Epithelial cell of esophagus (primary cell): Measurements from ENCODE around the gene CGB1.
"Not testable (repeated sequence)": the region's sequence is repeated elsewhere in the genome, so short reads cannot be mapped to it uniquely, and the experiment has no call there.

Experiments
- DNase-seq: peaks from one replicate; pipeline ENCODE4 v3.0.0; 2010; ENCODE audit warnings: low read depth
- H3K4me3 ChIP-seq: 2 replicates; pipeline ENCODE4 v1.5.1; 2011; ENCODE audit warnings: mild to moderate bottlenecking, low read length, control low read depth
- TF ChIP-seq, protein P1 (sequence below): IDR thresholded peaks from 2 replicates; pipeline ENCODE4 v1.5.1; 2011; ENCODE audit warnings: low read depth, mild to moderate bottlenecking, low read length, control low read depth, inconsistent platforms; ENCODE audit not compliant: insufficient read depth; ENCODE audit errors: missing control alignments

Gene CGB1

DNA sequence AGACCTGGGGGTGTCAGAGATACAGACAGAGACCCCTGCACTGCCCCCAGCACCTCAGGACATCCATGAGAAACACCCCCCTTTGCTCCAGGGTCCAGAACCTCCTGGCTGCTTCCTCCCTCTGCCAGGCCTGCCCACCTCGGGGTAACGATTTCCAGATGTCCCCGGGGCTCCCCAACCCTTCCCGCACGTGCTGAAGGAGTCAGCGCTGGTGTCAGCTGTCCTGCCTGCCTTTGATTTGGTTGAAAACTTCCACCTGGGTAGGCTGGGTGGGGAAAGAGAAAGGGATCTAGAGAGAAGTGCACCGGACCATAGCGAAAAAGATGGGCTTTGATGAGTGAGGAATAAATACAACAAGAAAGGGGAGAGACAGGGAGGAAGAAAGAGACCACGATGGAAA, 22.4 kb upstream of the CGB1 start:
- TF ChIP-seq, protein P1, sequence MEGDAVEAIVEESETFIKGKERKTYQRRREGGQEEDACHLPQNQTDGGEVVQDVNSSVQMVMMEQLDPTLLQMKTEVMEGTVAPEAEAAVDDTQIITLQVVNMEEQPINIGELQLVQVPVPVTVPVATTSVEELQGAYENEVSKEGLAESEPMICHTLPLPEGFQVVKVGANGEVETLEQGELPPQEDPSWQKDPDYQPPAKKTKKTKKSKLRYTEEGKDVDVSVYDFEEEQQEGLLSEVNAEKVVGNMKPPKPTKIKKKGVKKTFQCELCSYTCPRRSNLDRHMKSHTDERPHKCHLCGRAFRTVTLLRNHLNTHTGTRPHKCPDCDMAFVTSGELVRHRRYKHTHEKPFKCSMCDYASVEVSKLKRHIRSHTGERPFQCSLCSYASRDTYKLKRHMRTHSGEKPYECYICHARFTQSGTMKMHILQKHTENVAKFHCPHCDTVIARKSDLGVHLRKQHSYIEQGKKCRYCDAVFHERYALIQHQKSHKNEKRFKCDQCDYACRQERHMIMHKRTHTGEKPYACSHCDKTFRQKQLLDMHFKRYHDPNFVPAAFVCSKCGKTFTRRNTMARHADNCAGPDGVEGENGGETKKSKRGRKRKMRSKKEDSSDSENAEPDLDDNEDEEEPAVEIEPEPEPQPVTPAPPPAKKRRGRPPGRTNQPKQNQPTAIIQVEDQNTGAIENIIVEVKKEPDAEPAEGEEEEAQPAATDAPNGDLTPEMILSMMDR: no peak
- no peak for DNase-seq
- no peak overlapping the region for H3K4me3 ChIP-seq

DNA sequence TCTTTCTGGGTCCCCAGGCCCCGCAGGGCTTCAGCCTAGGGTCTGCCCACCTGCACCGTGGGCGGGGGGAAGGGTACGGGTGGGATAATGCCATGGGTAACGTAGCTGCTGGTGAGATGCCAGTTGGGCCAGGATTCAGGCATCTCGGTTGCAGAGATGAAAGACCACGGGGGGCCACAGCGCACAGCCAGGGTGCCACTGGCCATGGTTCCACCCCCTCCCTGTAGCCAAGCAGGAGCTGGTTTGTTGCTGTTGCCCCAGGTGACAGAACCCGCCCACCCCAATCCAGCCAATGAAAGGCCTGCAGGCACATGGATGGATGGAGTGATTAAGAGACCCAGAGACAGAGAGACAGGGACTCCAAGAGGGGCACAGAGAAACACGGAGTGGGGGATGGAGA, 21.9 kb upstream of the CGB1 start:
- TF ChIP-seq, protein P1: no peak
- no peak overlapping the region for H3K4me3 ChIP-seq

GRCh38 chr19:49057636-49058234, 21.0 kb upstream of the CGB1 start, which contains the start of gene CGB7:
Gene CGB7, minus strand, starts transcription at chr19:49057749. Its CDS starts 2,374 bp downstream, at chr19:49055375.
- TF ChIP-seq, protein P1: no peak
- peak within 1 kb of the TSS; percentile 62 for H3K4me3 ChIP-seq
- peak; percentile 73 for DNase-seq

More for the DNA sequence above, 21.9 kb upstream of the CGB1 start:
- DNase-seq: peak; percentile 57

GRCh38 chr19:49056902-49057596, 20.4 kb upstream of the CGB1 start:
- DNase-seq: not testable (repeated sequence)
- H3K4me3 ChIP-seq: peak overlapping the region; percentile 62

DNA sequence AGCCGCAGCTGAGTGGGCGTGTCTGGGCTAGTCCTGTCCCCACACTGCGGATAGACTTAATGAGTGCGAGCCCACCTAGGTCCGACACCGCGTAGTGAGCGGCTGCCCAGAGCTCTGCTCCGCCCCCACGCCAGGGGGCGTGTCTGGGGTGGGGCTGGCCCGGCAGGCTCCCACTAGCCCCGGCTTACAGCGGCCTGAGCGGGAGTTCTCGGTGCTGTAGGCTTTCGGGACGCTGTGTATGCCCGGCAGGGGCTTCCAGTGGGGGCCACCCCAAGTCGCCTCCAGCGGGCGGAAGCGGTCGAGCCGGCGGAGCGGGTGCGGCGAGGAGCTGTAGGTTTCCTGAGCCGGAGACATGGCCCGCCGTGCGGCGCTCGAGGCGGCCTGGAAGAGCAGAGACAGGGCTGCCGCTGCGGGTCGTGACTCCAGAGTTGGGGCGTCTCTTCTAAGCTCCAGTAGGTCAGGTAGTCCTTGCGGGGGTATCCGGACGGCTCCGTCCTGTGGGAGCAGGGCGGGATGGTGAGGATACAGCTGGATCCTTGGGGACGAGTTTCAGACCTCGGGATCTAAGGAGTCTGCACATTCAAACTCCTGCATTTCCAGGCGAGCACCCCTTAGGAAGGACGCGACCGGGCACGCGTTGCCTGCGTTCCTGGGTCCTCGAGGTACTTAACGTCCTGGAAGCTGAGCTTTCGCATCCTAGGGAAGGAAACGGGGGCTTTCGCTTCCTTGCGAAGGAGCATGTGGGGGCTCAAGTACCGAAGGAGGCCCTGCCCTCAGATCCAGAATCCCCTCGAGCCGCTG, 19.6 kb upstream of the CGB1 start:
- DNase-seq: peak; percentile 68
- TF ChIP-seq, protein P1: peak; percentile 18
- H3K4me3 ChIP-seq: peak overlapping the region; percentile 62

DNA sequence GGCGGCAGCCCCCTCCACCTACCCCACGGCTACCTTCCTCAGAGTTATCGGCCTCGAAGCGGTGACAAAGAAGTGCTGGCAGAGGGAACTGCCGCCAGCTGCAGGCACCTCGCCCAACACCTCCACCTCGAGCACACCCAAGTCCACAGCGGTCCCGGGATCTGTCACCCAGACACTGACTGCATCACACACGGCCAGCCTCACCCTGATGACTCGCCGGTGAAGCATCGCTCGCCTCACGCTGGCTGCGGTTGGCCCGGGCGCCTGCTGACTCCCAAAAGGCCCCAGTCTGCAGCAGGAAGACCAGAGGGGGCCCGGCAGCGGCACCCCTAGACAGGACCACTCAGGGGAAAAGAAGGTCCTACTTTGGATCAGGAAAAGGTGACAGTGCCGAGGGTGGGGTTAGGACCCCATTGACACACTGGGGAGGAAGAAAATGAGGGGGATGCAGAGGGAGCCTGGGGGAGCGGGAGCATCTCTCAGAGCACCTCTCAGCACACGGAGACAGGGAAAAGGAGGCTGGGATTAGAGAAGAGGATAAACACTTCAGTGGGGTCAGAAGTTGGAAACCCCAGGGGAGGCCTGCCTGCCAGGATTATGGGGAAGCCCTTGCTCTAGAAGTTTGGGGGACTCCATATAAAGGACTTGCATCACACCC, 13.8 kb upstream of the CGB1 start:
- not testable (repeated sequence) for H3K4me3 ChIP-seq
- DNase-seq: peak; percentile 94

GRCh38 chr19:49049834-49050233, 13.1 kb upstream of the CGB1 start:
- not testable (repeated sequence) for H3K4me3 ChIP-seq, DNase-seq

- DNase-seq, H3K4me3 ChIP-seq: not testable (repeated sequence)
Measured at GRCh38 chr19:49049011-49049410, 12.3 kb upstream of the CGB1 start, which contains the start of gene CGB8. Gene CGB8, minus strand, starts transcription at chr19:49049111. Its CDS starts 372 bp downstream, at chr19:49048739.

- H3K4me3 ChIP-seq: not testable (repeated sequence)
Measured at GRCh38 chr19:49043548-49043947, 6.9 kb upstream of the CGB1 start, which contains the start of gene CGB5. Gene CGB5, plus strand, starts transcription at chr19:49043848. Its CDS starts 362 bp downstream, at chr19:49044210.

GRCh38 chr19:49042666-49043065, 6.0 kb upstream of the CGB1 start:
- not testable (repeated sequence) for DNase-seq, H3K4me3 ChIP-seq

More at GRCh38 chr19:49043548-49043947, 6.9 kb upstream of the CGB1 start, which contains the start of gene CGB5:
- DNase-seq: not testable (repeated sequence)
